H1 (cell line): ENCODE data around the gene AAMP.

ENCODE experiments used
- POLR2AphosphoS5 ChIP-seq: IDR thresholded peaks from 2 replicates; pipeline ENCODE4 v1.6.1; 2011; ENCODE audit warnings: low read depth, low read length
- SIRT6 ChIP-seq: IDR thresholded peaks from one replicate; pipeline ENCODE4 v1.7.1; 2012; ENCODE audit warnings: low read length, inconsistent platforms
- TF ChIP-seq, protein P1 (sequence below), 3 experiments: IDR thresholded peaks; 1 replicate in 2 of 3; 2 replicates in 1 of 3; pipeline versions ENCODE4 v1.5.1 to v1.6.1; 2011; ENCODE audit warnings: low read length in 3 of 3, mild to moderate bottlenecking in 3 of 3, inconsistent platforms in 2 of 3, low read depth in 1 of 3, moderate library complexity in 1 of 3; ENCODE audit not compliant: insufficient read depth in 1 of 3; ENCODE audit errors: control extremely low read depth in 1 of 3

DNA sequence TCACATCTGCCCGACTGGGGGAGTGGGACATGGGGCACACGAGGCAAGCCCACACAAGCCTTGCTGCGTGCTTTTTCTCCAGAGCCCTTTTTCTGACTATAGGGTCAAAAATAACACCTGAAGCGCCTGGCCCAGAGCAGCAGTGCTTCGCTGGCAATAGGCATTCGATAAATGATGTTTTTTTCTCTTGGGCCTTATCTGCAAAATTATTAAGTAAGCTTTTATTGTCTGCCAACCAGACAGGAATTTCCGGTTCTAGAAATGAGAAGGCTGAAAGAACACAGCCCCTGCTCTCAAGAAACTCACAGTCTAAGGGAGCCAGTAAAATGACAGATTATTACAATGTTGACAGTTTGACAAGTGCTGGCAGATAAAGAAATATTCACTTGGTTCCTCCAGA is 25.1 kb upstream of the AAMP start:
- TF ChIP-seq, protein P1, sequence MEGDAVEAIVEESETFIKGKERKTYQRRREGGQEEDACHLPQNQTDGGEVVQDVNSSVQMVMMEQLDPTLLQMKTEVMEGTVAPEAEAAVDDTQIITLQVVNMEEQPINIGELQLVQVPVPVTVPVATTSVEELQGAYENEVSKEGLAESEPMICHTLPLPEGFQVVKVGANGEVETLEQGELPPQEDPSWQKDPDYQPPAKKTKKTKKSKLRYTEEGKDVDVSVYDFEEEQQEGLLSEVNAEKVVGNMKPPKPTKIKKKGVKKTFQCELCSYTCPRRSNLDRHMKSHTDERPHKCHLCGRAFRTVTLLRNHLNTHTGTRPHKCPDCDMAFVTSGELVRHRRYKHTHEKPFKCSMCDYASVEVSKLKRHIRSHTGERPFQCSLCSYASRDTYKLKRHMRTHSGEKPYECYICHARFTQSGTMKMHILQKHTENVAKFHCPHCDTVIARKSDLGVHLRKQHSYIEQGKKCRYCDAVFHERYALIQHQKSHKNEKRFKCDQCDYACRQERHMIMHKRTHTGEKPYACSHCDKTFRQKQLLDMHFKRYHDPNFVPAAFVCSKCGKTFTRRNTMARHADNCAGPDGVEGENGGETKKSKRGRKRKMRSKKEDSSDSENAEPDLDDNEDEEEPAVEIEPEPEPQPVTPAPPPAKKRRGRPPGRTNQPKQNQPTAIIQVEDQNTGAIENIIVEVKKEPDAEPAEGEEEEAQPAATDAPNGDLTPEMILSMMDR (IDR thresholded peaks at IDR 0.05; ENCODE audit: control extremely low read depth in 1 of 3, insufficient read depth in 1 of 3, low read depth in 1 of 3, low read length in 3 of 3), result no peak
- TF ChIP-seq SIRT6, result no peak
- TF ChIP-seq POLR2AphosphoS5, result no peak
